ENCODE results near the gene ZFPM1. TPM values are rescaled to one million over a fixed set of nuclear protein-coding genes. Genes with fewer than 3 reads are reported as not detected.
"Not testable (repeated sequence)": the region's sequence is repeated elsewhere in the genome, so short reads cannot be mapped to it uniquely, and the experiment has no call there.

Gene ZFPM1
- total and polyA plus RNA-seq, 4 donors: 0.57 to 9.0 (median 2.8) TPM

DNA sequence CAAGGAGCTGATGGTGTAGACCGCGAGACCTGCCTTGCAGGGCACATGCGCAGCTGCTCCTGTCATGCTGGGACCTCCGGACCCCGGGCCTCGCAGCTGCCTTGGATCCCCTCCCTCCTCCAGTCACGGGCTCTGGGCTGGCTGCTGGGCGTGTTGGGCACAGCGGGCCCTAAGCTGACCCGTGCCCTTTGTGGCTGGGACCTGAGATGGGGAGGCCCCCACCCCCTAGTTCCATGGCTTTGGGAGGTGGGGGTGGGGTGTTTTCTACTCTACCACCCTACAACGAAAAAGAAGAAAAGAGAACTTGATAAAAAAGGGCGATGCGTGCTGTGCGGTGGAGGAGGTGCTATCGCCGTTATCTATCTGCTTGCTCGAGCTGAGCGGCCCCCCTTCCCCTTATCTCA is 14.5 kb downstream of the ZFPM1 start:
- 78 to 86% methylated on average over 16 to 18 of the region's 18 CpGs for WGBS, 2 donors
- Histone ChIP-seq H3K27me3 (ENCODE audit: control insufficient read depth in 3 of 3, insufficient read depth in 3 of 3, low read length in 2 of 3) (no peaks in the 10 kb centered on the region), H3K9me3 (ENCODE audit: control insufficient read depth in 4 of 4, insufficient read depth in 3 of 4, low read length in 3 of 4) (no peaks in the 10 kb centered on the region), H3K27ac (ENCODE audit: low read depth in 1 of 2, low read length in 1 of 2) (no peak overlapping the region), H3K36me3 (ENCODE audit: control insufficient read depth in 4 of 4, insufficient read depth in 4 of 4, low read length in 4 of 4) (no peaks in the 10 kb centered on the region), H3K4me1 (ENCODE audit: control insufficient read depth in 5 of 5, insufficient read depth in 5 of 5, low read length in 5 of 5) (peaks cover 0 to 12% (median 0%) of the 10 kb centered on the region in 5 donors), H3K4me3 (no peak overlapping the region), H3K9ac (ENCODE audit: insufficient read depth in 1 of 2, low read length in 2 of 2) (no peak overlapping the region)
- ATAC-seq (ENCODE audit: insufficient read depth, low FRiP score) (no peak), DNase-seq (no peak)
- no peak for TF ChIP-seq CTCF (IDR thresholded peaks at IDR 0.05; ENCODE audit: control extremely low read depth, extremely low read depth)

DNA sequence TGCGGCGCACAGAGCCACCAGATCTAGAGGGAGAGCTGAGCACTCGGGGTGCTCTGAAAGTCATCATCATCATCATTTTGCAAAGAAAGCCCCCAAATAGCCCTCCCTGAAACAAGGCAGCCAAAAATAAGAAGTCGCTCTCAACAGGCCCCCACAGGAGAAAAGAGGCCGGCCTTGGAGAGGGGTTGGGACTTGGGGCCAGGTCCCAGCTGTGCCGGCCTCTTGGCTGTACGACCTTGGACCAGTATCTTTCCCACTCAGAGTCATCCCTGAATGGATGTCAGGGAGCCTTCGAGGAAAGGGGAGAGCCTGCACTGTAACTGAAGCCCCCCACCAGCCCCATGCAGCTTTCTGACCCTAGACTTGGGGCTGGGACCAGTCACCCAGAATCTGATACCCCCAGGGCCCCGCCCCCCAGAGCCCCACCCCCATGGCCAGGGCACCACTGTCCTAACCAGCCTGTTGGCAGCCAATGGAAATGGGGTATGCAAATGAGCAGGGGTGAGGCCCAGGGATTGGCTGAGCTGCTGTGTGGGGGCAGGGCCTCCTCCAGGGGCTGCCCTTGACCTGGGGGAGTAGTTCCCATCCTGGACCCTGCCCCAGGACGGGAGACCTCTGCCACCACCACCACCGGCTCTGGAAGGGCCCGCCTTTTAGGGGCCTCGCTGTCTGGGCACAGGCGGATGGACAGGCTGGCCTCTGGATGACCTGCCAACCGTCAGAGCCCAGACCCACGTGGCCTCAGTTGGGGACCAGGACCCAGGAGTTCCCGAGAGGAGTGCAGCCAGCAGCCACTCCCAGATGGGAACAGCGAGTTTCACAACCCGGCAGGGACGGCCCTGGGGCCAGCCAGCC is 15.4 kb downstream of the ZFPM1 start:
- no peak overlapping the region for H3K27ac ChIP-seq (ENCODE audit: low read depth in 1 of 2, low read length in 1 of 2)
- H3K27me3 ChIP-seq (ENCODE audit: control insufficient read depth in 3 of 3, insufficient read depth in 3 of 3, low read length in 2 of 3): no peaks in the 10 kb centered on the region
- DNase-seq (peak in 2 of 3 donors; percentile 32 to 52), ATAC-seq (ENCODE audit: insufficient read depth, low FRiP score) (no peak)
- H3K4me1 ChIP-seq (ENCODE audit: control insufficient read depth in 5 of 5, insufficient read depth in 5 of 5, low read length in 5 of 5): peaks cover 0 to 19% (median 0%) of the 10 kb centered on the region in 5 donors
- no peak overlapping the region for H3K9ac ChIP-seq (ENCODE audit: insufficient read depth in 1 of 2, low read length in 2 of 2)
- H3K9me3 ChIP-seq (ENCODE audit: control insufficient read depth in 4 of 4, insufficient read depth in 3 of 4, low read length in 3 of 4): no peaks in the 10 kb centered on the region
- no peaks in the 10 kb centered on the region for H3K36me3 ChIP-seq (ENCODE audit: control insufficient read depth in 4 of 4, insufficient read depth in 4 of 4, low read length in 4 of 4)
- no peak overlapping the region for H3K4me3 ChIP-seq
- WGBS, 2 donors: 74 to 82% methylated on average over 18 to 20 of the region's 20 CpGs
- no peak for TF ChIP-seq CTCF (IDR thresholded peaks at IDR 0.05; ENCODE audit: control extremely low read depth, extremely low read depth)

DNA sequence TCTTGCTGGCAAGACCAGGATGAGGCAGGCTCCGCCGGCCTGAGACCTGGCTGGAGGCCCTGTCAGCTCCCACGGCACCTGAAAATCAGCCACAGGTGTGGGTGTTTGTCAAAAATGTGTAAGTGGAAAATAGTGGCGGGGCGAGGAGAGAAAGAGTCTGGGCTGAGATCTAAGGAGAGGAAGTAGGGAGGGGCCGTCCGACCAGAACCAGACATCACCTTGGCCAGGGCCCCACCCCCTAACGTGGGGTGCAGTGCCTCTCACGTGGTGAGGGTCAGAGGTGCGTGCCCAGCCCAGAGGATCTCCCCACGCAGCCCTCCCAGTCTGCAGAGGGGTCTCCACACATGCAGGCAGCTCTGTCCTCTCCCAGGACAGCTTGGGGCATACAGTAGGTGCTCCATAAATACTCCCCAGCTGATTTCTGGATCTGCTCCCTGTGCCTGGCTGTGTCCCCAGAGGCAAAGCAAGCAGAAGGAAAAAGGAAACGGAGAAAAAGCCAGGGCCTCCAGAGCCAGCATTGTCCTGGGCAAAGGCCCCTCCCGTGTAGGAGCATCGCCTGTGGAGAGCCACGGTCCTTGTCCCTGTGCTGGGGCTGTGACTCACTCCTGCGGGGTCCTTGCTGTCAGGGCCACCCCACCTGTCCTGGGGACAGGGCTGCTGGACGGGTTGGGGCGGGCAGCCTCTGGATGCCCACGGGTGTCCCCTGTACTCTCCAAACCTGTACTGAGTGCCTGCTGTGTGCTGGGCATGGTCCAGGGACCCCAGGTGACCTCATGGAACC is 16.7 kb downstream of the ZFPM1 start:
- Histone ChIP-seq H3K27me3 (ENCODE audit: control insufficient read depth in 3 of 3, insufficient read depth in 3 of 3, low read length in 2 of 3) (no peaks in the 10 kb centered on the region), H3K36me3 (ENCODE audit: control insufficient read depth in 4 of 4, insufficient read depth in 4 of 4, low read length in 4 of 4) (no peaks in the 10 kb centered on the region), H3K9me3 (ENCODE audit: control insufficient read depth in 4 of 4, insufficient read depth in 3 of 4, low read length in 3 of 4) (no peaks in the 10 kb centered on the region), H3K4me3 (no peak overlapping the region), H3K4me1 (ENCODE audit: control insufficient read depth in 5 of 5, insufficient read depth in 5 of 5, low read length in 5 of 5) (peaks cover 0 to 25% (median 0%) of the 10 kb centered on the region in 5 donors), H3K9ac (ENCODE audit: insufficient read depth in 1 of 2, low read length in 2 of 2) (no peak overlapping the region), H3K27ac (ENCODE audit: low read depth in 1 of 2, low read length in 1 of 2) (no peak overlapping the region)
- WGBS, 2 donors: 74 to 86% methylated on average over 17 to 19 of the region's 19 CpGs
- ATAC-seq (ENCODE audit: insufficient read depth, low FRiP score) (no peak), DNase-seq (no peak)
- no peak for TF ChIP-seq CTCF (IDR thresholded peaks at IDR 0.05; ENCODE audit: control extremely low read depth, extremely low read depth)

DNA sequence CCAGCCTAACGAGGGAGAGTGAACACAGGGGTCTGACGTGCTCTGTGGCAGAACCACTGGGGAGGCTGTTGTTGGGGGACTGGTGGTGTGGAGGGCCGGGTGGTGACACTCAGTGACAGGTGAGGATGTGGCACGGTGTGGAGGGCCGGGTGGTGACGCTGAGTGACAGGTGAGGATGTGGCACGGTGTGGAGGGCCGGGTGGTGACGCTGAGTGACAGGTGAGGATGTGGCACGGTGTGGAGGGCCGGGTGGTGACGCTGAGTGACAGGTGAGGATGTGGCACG is 17.3 kb downstream of the ZFPM1 start:
- not testable (repeated sequence) for H3K27ac ChIP-seq (ENCODE audit: low read depth in 1 of 2, low read length in 1 of 2); H3K9ac ChIP-seq (ENCODE audit: insufficient read depth in 1 of 2, low read length in 2 of 2); H3K36me3 ChIP-seq (ENCODE audit: control insufficient read depth in 4 of 4, insufficient read depth in 4 of 4, low read length in 4 of 4); H3K27me3 ChIP-seq (ENCODE audit: control insufficient read depth in 3 of 3, insufficient read depth in 3 of 3, low read length in 2 of 3); H3K4me3 ChIP-seq; H3K9me3 ChIP-seq (ENCODE audit: control insufficient read depth in 4 of 4, insufficient read depth in 3 of 4, low read length in 3 of 4); DNase-seq; ATAC-seq (ENCODE audit: insufficient read depth, low FRiP score)
- WGBS, 2 donors: 65 to 78% methylated on average over 5 to 7 of the region's 13 CpGs
- H3K4me1 ChIP-seq (ENCODE audit: control insufficient read depth in 5 of 5, insufficient read depth in 5 of 5, low read length in 5 of 5): peaks cover 0 to 22% (median 0%) of the 10 kb centered on the region in 5 donors

- DNase-seq; H3K9me3 ChIP-seq (ENCODE audit: control insufficient read depth in 4 of 4, insufficient read depth in 3 of 4, low read length in 3 of 4); H3K27ac ChIP-seq (ENCODE audit: low read depth in 1 of 2, low read length in 1 of 2); ATAC-seq (ENCODE audit: insufficient read depth, low FRiP score); H3K4me3 ChIP-seq; H3K27me3 ChIP-seq (ENCODE audit: control insufficient read depth in 3 of 3, insufficient read depth in 3 of 3, low read length in 2 of 3); H3K36me3 ChIP-seq (ENCODE audit: control insufficient read depth in 4 of 4, insufficient read depth in 4 of 4, low read length in 4 of 4); H3K9ac ChIP-seq (ENCODE audit: insufficient read depth in 1 of 2, low read length in 2 of 2): not testable (repeated sequence)
- peaks cover 0 to 22% (median 0%) of the 10 kb centered on the region in 5 donors for H3K4me1 ChIP-seq (ENCODE audit: control insufficient read depth in 5 of 5, insufficient read depth in 5 of 5, low read length in 5 of 5)
- WGBS, 2 donors: 73 to 81% methylated on average over 24 of the region's 24 CpGs
Observed at GRCh38 chr16:88470696-88471095, 17.6 kb downstream of the ZFPM1 start.

Data from lung (tissue), 12 donors.